HFF-Myc (cell line): ENCODE results near the gene FANCM.
"Not testable (repeated sequence)": the region's sequence is repeated elsewhere in the genome, so short reads cannot be mapped to it uniquely, and the experiment has no call there.

Source experiments
- DNase-seq: peaks from one replicate; pipeline ENCODE4 v3.0.0-alpha.2; 2011; ENCODE audit warnings: low read depth; ENCODE audit errors: extremely low read depth
- H3K4me3 ChIP-seq: replicated peaks from 2 replicates; pipeline ENCODE4 v1.5.1; 2011; ENCODE audit warnings: low read depth, mild to moderate bottlenecking, control low read depth, low read length
- CTCF ChIP-seq: IDR thresholded peaks from 2 replicates; pipeline ENCODE4 v1.5.1; 2012; ENCODE audit warnings: mild to moderate bottlenecking, low read depth, low read length, control low read depth; ENCODE audit errors: missing control alignments

FANCM gene

GRCh38 chr14:45136399-45136798 is 669 bp downstream of the FANCM start:
- DNase-seq: no peak
- no peak for TF ChIP-seq CTCF
- peak overlapping the region; percentile 74 for H3K4me3 ChIP-seq

GRCh38 chr14:45140661-45141187 is 5.0 kb downstream of the FANCM start:
- DNase-seq: no peak
- H3K4me3 ChIP-seq: no peak overlapping the region
- TF ChIP-seq CTCF: no peak

- not testable (repeated sequence) for DNase-seq, H3K4me3 ChIP-seq
Measured at GRCh38 chr14:45142083-45142482, 6.4 kb downstream of the FANCM start.

- H3K4me3 ChIP-seq: no peak overlapping the region
- no peak for TF ChIP-seq CTCF
- DNase-seq: no peak
Measured at GRCh38 chr14:45144658-45145057, 8.9 kb downstream of the FANCM start.

GRCh38 chr14:45145214-45145613 is 9.5 kb downstream of the FANCM start:
- no peak for DNase-seq
- no peak overlapping the region for H3K4me3 ChIP-seq
- TF ChIP-seq CTCF: no peak

- DNase-seq: no peak
- H3K4me3 ChIP-seq: no peak overlapping the region
- no peak for TF ChIP-seq CTCF
Measured at GRCh38 chr14:45149602-45150001, 13.9 kb downstream of the FANCM start.

GRCh38 chr14:45150386-45150890 is 14.7 kb downstream of the FANCM start:
- DNase-seq: no peak
- no peak overlapping the region for H3K4me3 ChIP-seq
- TF ChIP-seq CTCF: no peak
